CD4-positive, alpha-beta T cell treated with Interferon alpha-2 for 1 hour (primary cell): ENCODE measurements around the gene SORCS2.

Source experiments
- DNase-seq, 2 donors: peaks; one replicate each; pipeline ENCODE4 v3.0.0-alpha.2; 2020 to 2022

The SORCS2 gene

GRCh38 chr4:7687006-7687405 lies 494.7 kb downstream of the SORCS2 start:
- DNase-seq = no peak

- DNase-seq = no peak
These were observed 495.5 kb downstream of the SORCS2 start for GRCh38 chr4:7687796-7688195.

GRCh38 chr4:7689773-7690693 lies 497.7 kb downstream of the SORCS2 start:
- no peak for DNase-seq

- no peak for DNase-seq
These were observed 498.7 kb downstream of the SORCS2 start for GRCh38 chr4:7691061-7691460.

- no peak for DNase-seq
These were observed 499.6 kb downstream of the SORCS2 start for GRCh38 chr4:7691982-7692381.

- DNase-seq = no peak
These were observed 500.3 kb downstream of the SORCS2 start for GRCh38 chr4:7692451-7693236.

GRCh38 chr4:7693237-7693608 lies 500.9 kb downstream of the SORCS2 start:
- DNase-seq = no peak

GRCh38 chr4:7693711-7694110 lies 501.4 kb downstream of the SORCS2 start:
- DNase-seq = no peak

GRCh38 chr4:7694324-7694723 lies 502.0 kb downstream of the SORCS2 start:
- no peak for DNase-seq

GRCh38 chr4:7697343-7697742 lies 505.0 kb downstream of the SORCS2 start:
- no peak for DNase-seq

- no peak for DNase-seq
These were observed 505.5 kb downstream of the SORCS2 start for GRCh38 chr4:7697821-7698220.

- DNase-seq = no peak
These were observed 506.2 kb downstream of the SORCS2 start for GRCh38 chr4:7698584-7698983.

GRCh38 chr4:7699031-7699430 lies 506.7 kb downstream of the SORCS2 start:
- DNase-seq = no peak

GRCh38 chr4:7699825-7700224 lies 507.5 kb downstream of the SORCS2 start:
- DNase-seq = no peak

GRCh38 chr4:7700665-7701064 lies 508.3 kb downstream of the SORCS2 start:
- no peak for DNase-seq

- DNase-seq = no peak
These were observed 509.7 kb downstream of the SORCS2 start for GRCh38 chr4:7701866-7702649.

- no peak for DNase-seq
These were observed 511.4 kb downstream of the SORCS2 start for GRCh38 chr4:7703688-7704087.

- no peak for DNase-seq
These were observed 511.8 kb downstream of the SORCS2 start for GRCh38 chr4:7704091-7704490.

GRCh38 chr4:7704625-7705024 lies 512.3 kb downstream of the SORCS2 start:
- DNase-seq = no peak

GRCh38 chr4:7705062-7705461 lies 512.7 kb downstream of the SORCS2 start:
- DNase-seq = no peak

GRCh38 chr4:7705593-7705992 lies 513.3 kb downstream of the SORCS2 start:
- DNase-seq = no peak

GRCh38 chr4:7708238-7708637 lies 515.9 kb downstream of the SORCS2 start:
- no peak for DNase-seq

- no peak for DNase-seq
These were observed 516.6 kb downstream of the SORCS2 start for GRCh38 chr4:7708981-7709380.
